SHP77 (cell line): ENCODE results near the gene DLG2.

Experiments
- DNase-seq, 2 experiments: peaks; one replicate each; lab custom pipeline; 2025; lab: John Stamatoyannopoulos, UW

Gene DLG2

DNA sequence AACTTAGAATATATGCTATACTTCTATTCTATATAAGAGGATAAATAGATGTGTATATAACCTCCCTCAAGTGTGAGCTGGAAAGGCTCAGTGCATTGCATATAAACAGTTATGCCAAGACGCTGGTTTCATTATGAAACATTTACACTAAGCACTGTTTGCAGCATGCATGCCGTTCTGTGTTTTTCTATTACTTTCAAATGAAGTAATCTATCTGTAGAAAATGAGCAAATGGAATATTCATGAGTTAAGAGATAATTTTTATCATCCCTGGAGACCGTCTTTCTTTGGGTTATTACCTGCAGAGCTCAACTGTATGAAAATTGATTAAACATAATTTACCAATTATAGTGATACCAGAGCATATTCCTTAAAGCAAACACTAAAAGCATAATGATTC, 1415.2 kb downstream of the DLG2 start:
- DNase-seq: no peak

GRCh38 chr11:84194696-84195095, 1432.4 kb downstream of the DLG2 start:
- no peak for DNase-seq

DNA sequence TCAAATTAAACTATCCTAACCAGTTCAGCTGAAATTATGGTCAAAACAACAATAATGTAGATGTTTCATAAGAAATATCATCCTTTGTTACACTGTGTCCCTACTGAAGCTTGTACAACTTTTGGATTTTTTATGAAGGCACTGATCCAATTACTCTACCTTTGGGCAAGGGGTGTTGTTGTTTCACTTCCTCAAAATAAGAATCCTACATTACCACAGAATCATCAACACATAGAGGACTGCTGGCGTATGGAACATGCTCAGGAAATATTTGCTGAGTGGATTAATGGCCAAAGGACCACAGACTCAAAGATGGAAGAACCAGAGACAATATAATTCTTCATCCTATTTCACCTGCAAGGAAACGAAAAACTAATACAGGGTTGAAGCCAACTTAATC, 1433.4 kb downstream of the DLG2 start:
- no peak for DNase-seq

DNA sequence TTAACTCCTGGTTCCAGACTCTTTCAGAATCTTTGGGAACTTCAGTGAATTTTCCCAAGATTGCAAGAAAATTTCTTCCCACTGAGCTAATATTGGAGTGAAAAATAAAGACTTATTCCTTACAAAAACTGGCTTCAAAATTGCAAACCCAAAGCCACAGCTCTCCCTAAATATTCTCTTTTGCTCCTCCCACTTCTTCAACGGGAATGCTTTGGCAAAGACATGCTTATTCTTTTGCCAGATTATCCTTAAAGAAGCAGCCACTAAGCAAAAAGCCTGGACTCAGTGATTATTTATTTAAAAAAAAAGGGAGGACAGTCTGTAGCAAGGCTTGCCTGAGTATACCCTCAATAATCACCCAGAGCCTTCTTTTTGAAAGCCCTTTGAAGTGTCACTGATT, 1438.6 kb downstream of the DLG2 start:
- no peak for DNase-seq

DNA sequence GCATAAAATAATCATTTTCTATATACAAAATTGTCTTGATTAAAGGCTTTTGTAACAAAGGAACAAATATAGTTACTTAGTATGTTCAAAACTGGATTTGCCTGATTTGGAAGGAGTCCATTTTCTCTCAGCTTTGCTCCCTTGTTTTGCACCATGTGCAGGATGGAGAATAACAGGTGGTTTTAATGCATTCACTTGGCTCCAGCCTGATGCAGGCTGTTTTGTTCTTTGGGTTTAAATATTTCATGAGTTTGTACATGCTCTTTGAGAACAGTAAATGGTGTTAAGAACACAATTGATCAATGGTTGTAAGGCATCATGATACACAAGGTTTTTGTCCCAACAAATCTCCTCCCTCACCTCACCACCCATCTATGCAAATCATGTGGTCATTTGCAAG, 1454.1 kb downstream of the DLG2 start:
- no peak for DNase-seq

DNA sequence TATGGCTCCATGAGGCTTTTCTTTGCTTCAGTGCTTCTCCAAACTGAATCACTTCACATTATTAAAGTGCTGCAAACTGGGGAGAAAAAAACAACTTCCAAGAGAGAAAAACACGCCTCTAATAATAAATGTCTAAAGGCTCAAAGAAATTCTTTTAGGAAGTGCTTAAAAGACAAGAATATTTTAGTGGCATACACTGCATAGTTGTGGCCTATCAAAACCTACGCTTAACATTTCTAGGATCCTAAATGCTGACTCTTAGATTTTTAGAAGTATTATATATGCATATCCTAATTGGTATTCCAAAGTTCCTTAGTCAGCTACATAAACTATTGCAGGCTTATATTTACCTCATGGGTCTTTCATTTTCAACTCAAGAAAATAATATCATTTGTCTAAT, 1462.0 kb downstream of the DLG2 start:
- DNase-seq: no peak

DNA sequence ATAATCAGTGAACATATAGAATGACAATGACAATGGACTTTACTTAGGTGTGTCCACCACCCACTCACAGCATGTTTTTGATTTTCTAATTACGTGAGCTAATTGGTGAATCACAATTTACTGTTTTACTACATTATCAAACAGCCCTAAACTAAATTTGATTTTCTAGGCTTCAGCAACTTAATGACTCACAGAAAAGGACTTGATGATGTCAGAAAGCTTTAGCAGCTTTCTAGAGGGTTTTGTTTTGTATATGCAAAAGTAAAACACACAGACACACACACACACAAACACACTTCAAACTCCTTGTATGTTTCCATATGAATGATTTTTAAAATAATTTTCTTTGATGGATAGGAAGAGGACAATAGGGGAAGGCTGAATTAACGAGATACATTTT, 1462.4 kb downstream of the DLG2 start:
- DNase-seq: no peak

DNA sequence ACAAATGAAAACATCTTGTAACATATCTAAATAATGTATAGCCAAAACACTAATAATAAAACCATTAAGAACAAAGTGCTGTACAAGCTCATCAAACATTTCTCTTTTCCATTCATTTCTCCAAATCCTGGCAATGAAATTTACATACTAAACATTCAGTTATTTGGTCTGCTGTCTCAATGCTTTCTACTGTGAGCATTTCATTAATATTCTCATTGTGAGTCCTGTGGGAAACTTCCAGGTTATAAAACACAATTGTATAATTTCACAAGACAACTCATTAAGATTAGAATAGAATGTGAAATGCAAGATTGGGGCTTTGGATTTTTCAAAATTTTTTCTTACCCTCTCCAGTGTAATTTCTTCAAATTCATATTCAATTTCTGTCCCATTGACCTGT, 1464.0 kb downstream of the DLG2 start:
- no peak for DNase-seq

DNA sequence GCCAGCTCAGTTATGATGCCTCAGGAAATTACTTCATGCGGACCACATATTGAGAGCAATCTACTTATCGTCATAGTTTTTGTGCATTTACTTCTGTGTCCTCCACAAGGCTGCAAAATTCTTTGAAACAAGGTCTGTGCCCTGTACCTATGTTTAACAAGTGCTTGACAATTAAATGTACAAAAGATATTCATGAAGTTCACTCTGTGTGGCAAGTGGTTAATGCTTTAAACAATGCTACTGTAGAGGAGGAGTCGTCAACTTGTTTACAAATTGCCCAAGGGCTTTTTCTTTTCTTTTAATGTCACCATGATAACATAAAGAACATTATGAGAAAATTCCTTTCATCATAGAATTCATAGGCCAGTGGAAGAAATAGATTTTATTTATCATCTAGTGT, 1469.5 kb downstream of the DLG2 start:
- DNase-seq: no peak

GRCh38 chr11:84146826-84147225, 1480.3 kb downstream of the DLG2 start:
- no peak for DNase-seq

DNA sequence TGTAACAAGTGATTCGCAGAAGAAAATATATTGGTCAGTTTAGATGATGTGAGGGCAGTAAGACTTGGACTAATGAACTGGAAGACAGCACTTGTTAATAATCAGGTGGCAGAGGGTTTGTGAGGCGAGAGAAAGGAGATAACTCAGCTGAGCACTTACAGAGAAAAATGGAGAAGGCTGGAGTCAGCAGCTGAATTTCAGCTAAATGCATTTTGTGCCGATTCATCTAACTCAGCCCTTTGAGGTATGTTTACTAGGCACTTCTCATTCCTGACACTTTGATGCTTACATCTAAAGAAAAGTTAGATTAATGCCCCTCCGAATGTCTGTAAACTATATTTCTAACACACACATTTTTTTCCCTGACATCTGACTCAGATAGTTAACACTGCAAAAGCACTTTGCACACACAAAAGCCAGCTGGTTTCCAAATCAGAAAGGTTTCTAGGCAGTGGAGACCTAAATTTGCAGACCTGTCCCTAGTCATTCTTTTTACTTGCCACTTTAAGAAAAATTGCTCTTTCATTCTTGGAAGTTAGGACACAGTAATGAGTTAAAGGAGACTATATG, 1481.4 kb downstream of the DLG2 start:
- no peak for DNase-seq

DNA sequence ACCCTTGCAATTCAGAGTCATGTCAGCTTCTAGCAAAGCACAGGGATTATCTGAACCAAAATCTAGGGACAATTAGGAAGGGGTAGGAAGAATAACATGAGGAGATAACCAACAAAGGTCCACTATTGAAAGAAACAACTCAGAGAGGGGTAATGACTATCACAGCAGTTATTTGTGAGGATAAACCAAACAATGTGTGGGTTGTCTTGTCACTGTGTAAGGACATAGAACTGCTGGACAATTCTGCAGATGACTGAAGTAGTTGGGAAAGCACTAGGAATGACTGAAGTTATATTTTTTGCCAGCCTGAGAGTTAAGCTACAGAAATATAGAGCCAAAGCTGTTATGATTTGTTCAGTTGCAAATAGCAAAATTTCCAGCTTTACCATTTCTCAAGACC, 1482.6 kb downstream of the DLG2 start:
- DNase-seq: no peak

DNA sequence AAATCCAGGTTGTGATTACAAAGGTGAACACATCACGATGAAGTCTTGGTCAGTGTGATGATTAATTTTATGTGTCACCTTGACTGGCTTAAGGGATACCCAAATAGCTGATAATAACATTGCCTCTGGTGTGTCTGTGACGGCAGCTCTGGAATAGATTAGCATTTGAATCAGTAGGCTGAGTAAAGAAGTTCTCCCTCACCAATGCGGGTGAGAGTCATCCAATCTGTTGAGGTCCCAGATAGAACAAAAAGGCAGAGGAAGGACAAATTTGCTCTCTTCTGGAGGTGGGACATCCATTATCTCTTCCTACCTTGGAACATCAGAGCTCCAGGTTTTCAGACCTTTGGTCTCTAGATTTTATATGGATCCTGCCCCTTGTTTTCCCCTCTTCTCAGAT, 1484.7 kb downstream of the DLG2 start:
- DNase-seq: no peak

GRCh38 chr11:84140386-84141169, 1486.6 kb downstream of the DLG2 start:
- no peak for DNase-seq

GRCh38 chr11:84137960-84138359, 1489.2 kb downstream of the DLG2 start:
- DNase-seq: no peak

- DNase-seq: no peak
Measured at GRCh38 chr11:84137505-84137904, 1489.6 kb downstream of the DLG2 start.

- no peak for DNase-seq
Measured at GRCh38 chr11:84136926-84137325, 1490.2 kb downstream of the DLG2 start.

GRCh38 chr11:84130646-84131427, 1496.3 kb downstream of the DLG2 start:
- no peak for DNase-seq

GRCh38 chr11:84129961-84130576, 1497.1 kb downstream of the DLG2 start:
- DNase-seq: no peak

GRCh38 chr11:84128840-84129239, 1498.3 kb downstream of the DLG2 start:
- no peak for DNase-seq

DNA sequence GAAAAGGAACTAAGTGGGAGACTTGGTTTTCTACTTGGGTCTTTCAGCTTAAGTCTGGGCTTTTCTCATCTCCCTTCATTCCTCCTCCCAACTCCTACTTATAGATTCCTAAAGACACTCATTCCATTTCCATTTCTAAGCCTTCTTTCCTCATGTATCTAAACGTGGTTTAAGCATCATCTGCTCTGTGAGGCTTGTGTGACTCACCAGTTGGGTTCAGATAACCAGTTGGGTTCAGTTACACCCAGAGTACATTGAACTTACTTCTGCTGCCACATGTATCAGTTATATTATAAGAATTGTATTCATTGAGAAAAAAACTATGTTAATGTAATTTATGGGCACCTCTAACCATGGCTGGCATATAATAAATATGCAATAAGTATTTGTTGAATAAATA, 1509.8 kb downstream of the DLG2 start:
- DNase-seq: no peak

DNA sequence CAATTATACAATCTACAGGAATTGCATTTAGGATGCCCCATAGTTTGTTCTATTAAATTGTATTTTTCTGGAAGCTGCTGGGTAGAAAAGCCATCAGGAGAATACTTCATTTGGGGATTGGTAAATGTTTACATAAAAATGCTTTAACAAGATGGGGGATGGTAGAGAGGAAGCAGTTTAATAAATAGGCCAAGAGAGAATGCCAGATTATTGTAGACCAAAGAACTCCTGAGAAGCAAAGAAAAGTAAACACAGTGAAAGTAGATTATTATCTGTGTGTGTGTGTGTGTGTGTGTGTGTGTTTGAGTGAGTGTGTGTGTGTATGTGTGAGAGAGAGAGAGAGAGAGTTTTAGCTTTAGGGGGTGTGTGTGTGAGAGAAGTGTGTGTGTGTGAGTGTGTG, 1520.6 kb downstream of the DLG2 start:
- DNase-seq: no peak

DNA sequence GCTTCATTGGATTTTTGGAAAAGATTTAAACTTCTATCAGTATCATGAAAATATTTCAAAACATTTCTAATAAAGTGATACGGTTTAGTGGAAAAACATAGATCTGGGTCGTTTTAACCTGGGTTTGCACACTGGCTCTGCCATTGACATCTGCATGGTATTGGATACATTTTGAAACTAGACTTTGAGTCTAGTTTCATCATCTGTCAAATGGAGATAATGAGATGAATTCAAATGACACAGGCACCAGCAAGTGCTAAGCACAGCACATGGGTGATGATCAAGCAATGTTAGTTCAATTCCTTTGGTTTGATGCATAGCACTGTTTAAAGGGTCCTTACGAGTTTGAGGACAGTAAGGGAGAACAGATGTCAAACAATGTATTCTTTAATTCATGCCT, 1522.0 kb downstream of the DLG2 start:
- no peak for DNase-seq
